Activated naive CD4-positive, alpha-beta T cell treated with anti-CD3 and anti-CD28 coated beads for 36 hours (primary cell): Measurements from ENCODE around the gene CHRM4. TPM values are rescaled to one million over a fixed set of nuclear protein-coding genes. Genes with fewer than 3 reads are reported as not detected.

Experiments
- CTCF ChIA-PET: fragments of 350-600 bp; sonication (Branson Sonifier 250); formaldehyde crosslinking; loops from one replicate; lab custom pipeline; 2021; ENCODE audit warnings: antibody characterized with exemption; lab: Charles Lee
- DNase-seq: peaks from one replicate; pipeline ENCODE4 v3.0.0-alpha.2; 2020
- H3K27ac Mint-ChIP-seq: one replicate; pipeline ENCODE4 v1.8.0; 2021; ENCODE audit warnings: mild to moderate bottlenecking, mixed read lengths
- H3K27me3 Mint-ChIP-seq: one replicate; pipeline ENCODE4 v1.8.0; 2021; ENCODE audit warnings: low read depth, mixed read lengths
- H3K36me3 Mint-ChIP-seq: one replicate; pipeline ENCODE4 v1.8.0; 2021; ENCODE audit warnings: low read depth, mixed read lengths
- H3K4me1 Mint-ChIP-seq: one replicate; pipeline ENCODE4 v1.8.0; 2021; ENCODE audit warnings: low read depth, mixed read lengths
- H3K4me3 Mint-ChIP-seq: one replicate; pipeline ENCODE4 v1.8.0; 2021; ENCODE audit warnings: mild to moderate bottlenecking, moderate library complexity, mixed read lengths
- H3K9me3 Mint-ChIP-seq: one replicate; pipeline ENCODE4 v1.8.0; 2021; ENCODE audit warnings: mixed read lengths
- intact Hi-C: fragments of 100-400 bp; cut with micrococcal nuclease; formaldehyde crosslinking; loops from one replicate; pipeline ENCODE4 v1.15.1; 2023
- microRNA-seq: library from miRNA; unstranded; fragments of <30 nt; microRNA quantifications from one replicate; pipeline ENCODE4 v1.2.0, GENCODE V29; 2022; ENCODE audit warnings: borderline microRNAs expressed, borderline replicate concordance
- total RNA-seq, 2 experiments: library from RNA; stranded (reverse); gene quantifications; one replicate each; pipeline ENCODE4 v1.2.3, GENCODE V29; 2021

The CHRM4 gene
- total RNA-seq, 2 experiments from 2014 or later, result not detected

GRCh38 chr11:46338636-46338987, 53.0 kb downstream of the CHRM4 start:
- DNase-seq, result no peak
- H3K4me3 Mint-ChIP-seq, result peak overlapping the region; percentile 47
- intact Hi-C loops, result no loop called here
- no peaks in the 10 kb centered on the region for H3K36me3 Mint-ChIP-seq
- H3K4me1 Mint-ChIP-seq, result peaks cover 80% of the 10 kb centered on the region
- no peaks in the 10 kb centered on the region for H3K27me3 Mint-ChIP-seq
- peak overlapping the region; percentile 69 for H3K27ac Mint-ChIP-seq
- CTCF ChIA-PET, result interaction anchor here (1.0 to 4.3 kb wide), 4 partner anchors 8 to 22 kb away, joined by 3 to 28 read pairs (median 4); no protein-coding TSS in a partner anchor
- H3K9me3 Mint-ChIP-seq, result no peaks in the 10 kb centered on the region

GRCh38 chr11:46337626-46338345, 53.8 kb downstream of the CHRM4 start:
- CTCF ChIA-PET, result interaction anchor here (1.7 to 12.0 kb wide), 2 partner anchors 9 to 22 kb away, joined by 4 to 148 read pairs; partner anchors contain the start of gene DGKZ
- H3K9me3 Mint-ChIP-seq, result no peaks in the 10 kb centered on the region
- no peaks in the 10 kb centered on the region for H3K27me3 Mint-ChIP-seq

DNA sequence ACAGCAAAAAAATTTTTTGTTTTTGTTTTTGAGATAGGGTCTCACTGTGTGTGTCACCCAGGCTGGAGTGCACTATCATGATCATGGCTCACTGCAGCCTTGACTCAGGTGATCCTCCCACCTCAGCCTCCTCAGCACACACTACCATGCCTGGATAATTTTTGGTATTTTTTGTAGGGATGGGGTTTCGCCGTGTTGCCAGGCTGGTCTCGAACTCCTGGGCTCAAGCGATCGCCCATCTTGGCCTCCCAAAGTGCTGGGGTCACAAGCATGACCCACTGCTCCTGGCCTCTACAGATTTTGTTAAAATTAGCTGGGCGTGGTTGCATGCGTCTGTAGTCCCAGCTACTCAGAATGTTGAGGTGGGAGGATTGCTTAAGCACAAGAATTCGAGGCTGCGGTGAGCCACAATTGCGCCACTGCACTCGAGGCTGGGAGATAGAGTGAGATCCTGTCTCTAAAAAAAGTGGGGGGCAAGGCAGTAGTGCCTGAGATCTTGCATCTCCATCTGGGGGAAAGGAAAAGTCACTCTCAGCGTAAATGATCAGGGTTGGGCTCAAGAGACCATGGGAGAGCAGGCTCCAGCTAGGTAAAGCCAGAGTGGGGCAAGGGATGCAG, 54.9 kb downstream of the CHRM4 start:
- Mint-ChIP-seq H3K27me3 (no peaks in the 10 kb centered on the region), H3K27ac (peak overlapping the region; percentile 1), H3K4me3 (no peak overlapping the region), H3K9me3 (no peaks in the 10 kb centered on the region), H3K36me3 (no peaks in the 10 kb centered on the region), H3K4me1 (peaks cover 73% of the 10 kb centered on the region)
- no peak for DNase-seq
- intact Hi-C loops, result loop anchor here (1.0 kb wide), 1 partner anchor 10 kb away; no protein-coding TSS in a partner anchor
- CTCF ChIA-PET, result interaction anchor here (2.8 to 12.0 kb wide), 2 partner anchors 10 to 18 kb away, joined by 8 to 148 read pairs; partner anchors contain the start of gene DGKZ

More at GRCh38 chr11:46337626-46338345, 53.8 kb downstream of the CHRM4 start:
- no peak for DNase-seq
- Mint-ChIP-seq H3K27ac (peak overlapping the region; percentile 21), H3K4me1 (peaks cover 75% of the 10 kb centered on the region), H3K36me3 (no peaks in the 10 kb centered on the region), H3K4me3 (no peak overlapping the region)
- intact Hi-C loops, result no loop called here

DNA sequence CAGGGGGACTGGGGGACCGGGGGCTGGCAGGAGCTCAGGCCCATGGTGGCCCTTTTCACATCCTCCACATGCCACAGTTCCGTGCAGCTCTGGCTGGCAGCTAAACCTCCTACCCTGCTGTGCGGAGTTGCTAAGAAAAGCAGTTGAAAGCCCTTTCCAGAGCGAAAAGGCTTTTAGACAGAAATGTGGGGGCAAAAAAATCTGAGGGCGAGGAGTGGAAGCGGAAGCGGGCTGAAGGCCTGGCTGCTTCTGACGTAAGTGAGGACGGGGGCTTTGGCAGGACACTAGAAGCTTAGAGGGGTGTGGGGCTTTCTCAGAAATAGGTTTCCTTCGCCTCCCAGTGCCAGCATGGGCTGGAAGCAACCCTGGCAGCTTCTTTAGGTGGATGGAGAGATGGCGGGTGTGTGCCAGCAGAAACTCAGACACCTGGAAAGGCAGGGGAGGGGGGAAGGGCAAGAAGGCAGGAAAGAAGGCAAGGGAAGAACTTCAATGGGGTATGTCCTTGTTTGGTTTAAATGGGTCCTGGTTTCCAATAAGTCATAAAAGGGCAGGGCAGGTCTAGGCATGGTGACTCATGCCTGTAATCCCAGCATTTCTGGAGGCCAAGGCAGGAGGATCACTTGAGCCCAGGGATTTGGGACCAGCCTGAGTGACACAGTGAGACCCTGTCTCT, 55.5 kb downstream of the CHRM4 start:
- Mint-ChIP-seq H3K4me1 (peaks cover 73% of the 10 kb centered on the region), H3K27me3 (no peaks in the 10 kb centered on the region), H3K27ac (peak overlapping the region; percentile 63), H3K4me3 (peak overlapping the region; percentile 58), H3K9me3 (no peaks in the 10 kb centered on the region), H3K36me3 (no peaks in the 10 kb centered on the region)
- intact Hi-C loops, result loop anchor here (1.0 kb wide), 1 partner anchor 10 kb away; no protein-coding TSS in a partner anchor
- no peak for DNase-seq
- CTCF ChIA-PET, result interaction anchor here (0.8 to 12.0 kb wide), 3 partner anchors 11 to 17 kb away, joined by 5 to 148 read pairs (median 8); partner anchors contain the start of gene DGKZ

DNA sequence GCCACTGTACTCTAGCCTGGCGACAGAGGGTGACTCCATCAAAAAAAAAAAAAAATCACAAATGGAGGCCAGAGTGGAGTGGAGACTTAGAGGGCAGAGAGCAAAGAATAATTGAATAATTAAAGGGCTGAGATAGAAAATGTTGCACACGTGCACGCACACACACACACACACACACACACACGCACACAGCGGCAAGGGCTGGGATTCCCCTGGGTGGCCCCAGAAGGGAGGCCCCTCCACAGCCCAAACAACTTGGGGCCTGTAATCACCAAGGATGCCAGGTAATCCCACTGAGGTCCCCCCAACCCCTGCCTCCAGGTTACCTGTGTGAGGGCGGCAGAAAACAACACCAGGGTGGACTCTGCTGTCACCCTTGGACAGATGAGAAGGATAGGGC, 56.3 kb downstream of the CHRM4 start:
- H3K9me3 Mint-ChIP-seq, result no peaks in the 10 kb centered on the region
- peak overlapping the region; percentile 63 for H3K27ac Mint-ChIP-seq
- peaks cover 79% of the 10 kb centered on the region for H3K4me1 Mint-ChIP-seq
- peak overlapping the region; percentile 58 for H3K4me3 Mint-ChIP-seq
- H3K27me3 Mint-ChIP-seq, result no peaks in the 10 kb centered on the region
- DNase-seq, result peak; percentile 60
- intact Hi-C loops, result no loop called here
- H3K36me3 Mint-ChIP-seq, result no peaks in the 10 kb centered on the region
- CTCF ChIA-PET, result interaction anchor here (0.8 to 12.0 kb wide), 3 partner anchors 11 to 17 kb away, joined by 5 to 148 read pairs (median 8); partner anchors contain the start of gene DGKZ

- no peak for DNase-seq
- Mint-ChIP-seq H3K27ac (peak overlapping the region; percentile 65), H3K4me1 (peaks cover 87% of the 10 kb centered on the region), H3K9me3 (no peaks in the 10 kb centered on the region), H3K36me3 (no peaks in the 10 kb centered on the region), H3K27me3 (no peaks in the 10 kb centered on the region), H3K4me3 (peak overlapping the region; percentile 80)
- intact Hi-C loops, result no loop called here
- CTCF ChIA-PET, result interaction anchor here (0.7 to 12.0 kb wide), 4 partner anchors 11 to 27 kb away, joined by 5 to 148 read pairs (median 8); partner anchors contain the start of gene DGKZ
Measured at GRCh38 chr11:46334211-46334610, 57.4 kb downstream of the CHRM4 start.

Small RNAs within 50 kb of the gene (microRNA-seq; reads per million reads assigned to microRNA genes)
- not detected for gene MIR4688

Other genes starting within 250 kb of the CHRM4 start
- gene CREB3L1, start 114.1 kb downstream of the CHRM4 start, total RNA-seq, result under 1 TPM; 0.12 TPM
- gene DGKZ, start 44.3 kb downstream of the CHRM4 start, total RNA-seq, result 10 to 100 TPM; 82.9 to 89.2 TPM
- 1 to 10 TPM; 2.9 to 4.6 TPM for gene MDK, start 10.1 kb downstream of the CHRM4 start, total RNA-seq
- 10 to 100 TPM; 19.0 to 23.1 TPM for gene AMBRA1, start 202.2 kb upstream of the CHRM4 start, total RNA-seq
- 1 to 10 TPM; 2.8 to 3.1 TPM for gene HARBI1, start 225.5 kb upstream of the CHRM4 start, total RNA-seq
- 10 to 100 TPM; 54.7 to 55.6 TPM for gene ATG13, start 225.8 kb upstream of the CHRM4 start, total RNA-seq